ENCODE results near the gene NRDE2.

Gene NRDE2

DNA sequence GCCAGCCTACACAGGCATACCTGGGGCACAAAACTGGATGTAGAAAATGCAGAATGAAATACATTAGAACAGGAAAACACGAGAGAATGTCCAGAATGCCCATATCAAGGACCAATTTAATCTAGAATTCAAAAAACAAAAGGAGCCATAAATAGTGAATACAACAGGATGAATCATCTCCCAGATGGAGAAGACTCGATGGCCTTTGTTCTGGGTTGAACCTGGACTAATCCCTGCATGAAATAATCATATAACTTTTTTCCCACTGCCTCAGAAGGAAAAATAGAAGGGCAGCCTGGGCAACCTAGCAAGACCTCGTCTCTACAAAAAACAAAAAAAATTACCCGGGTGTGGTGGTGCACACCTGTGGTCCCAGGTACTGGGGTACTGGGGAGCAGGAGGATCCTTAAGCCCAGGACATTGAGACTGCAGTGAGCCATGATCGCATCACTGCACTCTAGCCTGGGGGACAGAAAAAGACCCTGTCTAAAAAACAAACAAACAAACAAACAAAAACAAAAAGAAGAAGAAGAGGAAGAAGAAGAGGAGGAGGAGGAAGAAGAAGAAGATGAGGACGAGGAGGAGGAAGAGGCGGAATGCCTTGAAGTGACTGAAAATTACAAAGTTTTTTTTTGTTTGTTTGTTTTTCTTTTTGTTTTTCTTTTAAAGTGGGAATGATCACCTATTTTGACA is 30.3 kb upstream of the NRDE2 start:
- no peak for DNase-seq
- no peak overlapping the region for H3K4me3 ChIP-seq
- no peaks in the 10 kb centered on the region for H3K4me1 ChIP-seq
- H3K27ac ChIP-seq = no peak overlapping the region
- no peaks in the 10 kb centered on the region for H3K9me3 ChIP-seq
- TF ChIP-seq CTCF (IDR thresholded peaks at IDR 0.05) = no peak
- intact Hi-C loops (cut with DNase I; ENCODE audit: low total_unique reads) = no loop called here
- H3K27me3 ChIP-seq = peaks cover 0 to 6% of the 10 kb centered on the region in 2 donors
- H3K36me3 ChIP-seq = no peaks in the 10 kb centered on the region

- H3K36me3 ChIP-seq = no peaks in the 10 kb centered on the region
- intact Hi-C loops (cut with DNase I; ENCODE audit: low total_unique reads) = no loop called here
- peaks cover 0 to 15% of the 10 kb centered on the region in 2 donors for H3K27me3 ChIP-seq
- no peaks in the 10 kb centered on the region for H3K9me3 ChIP-seq
- no peak for TF ChIP-seq CTCF (IDR thresholded peaks at IDR 0.05)
- H3K27ac ChIP-seq = no peak overlapping the region
- no peak for DNase-seq
- H3K4me1 ChIP-seq = no peaks in the 10 kb centered on the region
- no peak overlapping the region for H3K4me3 ChIP-seq
Observed at GRCh38 chr14:90358359-90358758, 26.6 kb upstream of the NRDE2 start.

- TF ChIP-seq CTCF (IDR thresholded peaks at IDR 0.05) = no peak
- intact Hi-C loops (cut with DNase I; ENCODE audit: low total_unique reads) = no loop called here
- H3K4me3 ChIP-seq = no peak overlapping the region
- no peaks in the 10 kb centered on the region for H3K9me3 ChIP-seq
- peaks cover 0 to 15% of the 10 kb centered on the region in 2 donors for H3K27me3 ChIP-seq
- H3K27ac ChIP-seq = no peak overlapping the region
- H3K36me3 ChIP-seq = no peaks in the 10 kb centered on the region
- DNase-seq = no peak
- H3K4me1 ChIP-seq = no peaks in the 10 kb centered on the region
Observed at GRCh38 chr14:90356925-90357324, 25.2 kb upstream of the NRDE2 start.

- intact Hi-C loops (cut with DNase I; ENCODE audit: low total_unique reads) = no loop called here
- DNase-seq = no peak
- Histone ChIP-seq H3K27ac (no peak overlapping the region), H3K9me3 (no peaks in the 10 kb centered on the region), H3K36me3 (no peaks in the 10 kb centered on the region), H3K4me3 (no peak overlapping the region), H3K27me3 (peaks cover 0 to 15% of the 10 kb centered on the region in 2 donors), H3K4me1 (no peaks in the 10 kb centered on the region)
- no peak for TF ChIP-seq CTCF (IDR thresholded peaks at IDR 0.05)
Observed at GRCh38 chr14:90355540-90356518, 24.1 kb upstream of the NRDE2 start.

DNA sequence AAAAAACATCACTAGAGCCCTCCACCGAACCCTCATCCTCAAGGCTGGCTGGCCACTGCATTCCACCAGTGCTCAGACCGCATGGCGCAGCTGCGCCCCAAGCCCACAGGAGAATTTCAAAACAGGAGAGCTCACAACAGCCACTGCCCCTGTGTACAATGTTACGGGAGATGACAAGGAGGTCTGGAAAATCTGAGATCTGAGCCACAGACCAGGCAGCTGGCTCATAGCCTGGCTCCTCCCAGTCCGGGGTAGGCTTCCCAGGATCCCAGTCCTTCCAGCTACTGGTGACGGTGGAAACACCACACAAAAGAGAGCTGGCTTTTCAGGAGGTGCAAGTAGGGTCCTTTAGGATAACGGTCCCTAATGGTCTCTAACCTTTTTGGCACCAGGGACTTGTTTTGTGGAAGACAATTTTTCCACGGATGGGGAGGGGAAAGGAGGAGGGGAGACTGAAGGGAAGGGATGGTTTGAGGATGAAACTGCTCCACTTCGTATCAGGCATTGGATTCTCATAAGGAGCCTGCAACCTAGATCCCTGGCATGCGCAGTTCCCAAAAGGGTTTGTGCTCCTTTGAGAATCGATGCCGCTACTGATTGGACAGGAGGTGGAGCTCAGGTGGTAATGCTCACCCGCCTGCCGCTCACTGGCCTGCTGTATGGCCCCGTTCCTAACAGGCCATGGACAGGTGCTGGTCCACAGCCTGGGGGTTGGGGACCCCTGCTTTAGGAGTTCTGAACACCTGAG is 23.0 kb upstream of the NRDE2 start:
- DNase-seq = no peak
- H3K27ac ChIP-seq = no peak overlapping the region
- H3K27me3 ChIP-seq = peaks cover 0 to 13% of the 10 kb centered on the region in 2 donors
- no peaks in the 10 kb centered on the region for H3K36me3 ChIP-seq
- intact Hi-C loops (cut with DNase I; ENCODE audit: low total_unique reads) = no loop called here
- H3K4me1 ChIP-seq = no peaks in the 10 kb centered on the region
- TF ChIP-seq CTCF (IDR thresholded peaks at IDR 0.05) = no peak
- no peak overlapping the region for H3K4me3 ChIP-seq
- H3K9me3 ChIP-seq = no peaks in the 10 kb centered on the region

All from tibial artery (tissue), 4 donors.